ENCODE data around the gene GPT2. TPM values are rescaled to one million over a fixed set of nuclear protein-coding genes. Genes with fewer than 3 reads are reported as not detected.

GPT2 gene
- total RNA-seq, 3 donors from 2014 or later (not counting 1 experiment from before 2014, with no cell fraction given), result 0.64 to 1.3 (median 1.2) TPM

- no peaks in the 10 kb centered on the region for H3K9me3 Mint-ChIP-seq
- DNase-seq, result no peak
- Histone ChIP-seq H3K27ac (ENCODE audit: low read length) (no peak overlapping the region), H3K9me3 (ENCODE audit: control insufficient read depth, insufficient read depth, low read length) (no peaks in the 10 kb centered on the region), H3K4me1 (ENCODE audit: control insufficient read depth, insufficient read depth, low read length) (peaks cover 7% of the 10 kb centered on the region), H3K36me3 (ENCODE audit: control insufficient read depth, insufficient read depth, low read length) (no peaks in the 10 kb centered on the region), H3K27me3 (ENCODE audit: control insufficient read depth, insufficient read depth, low read length) (no peaks in the 10 kb centered on the region), H3K4me3 (ENCODE audit: low read length) (no peak overlapping the region)
- ATAC-seq, result no peak
- TF ChIP-seq CTCF (IDR thresholded peaks at IDR 0.05), result no peak
- H3K4me3 Mint-ChIP-seq, result no peak overlapping the region
- 94% methylated on average over 11 of the region's 11 CpGs for WGBS (ENCODE audit: insufficient coverage)
- peaks cover 0 to 6% of the 10 kb centered on the region in 2 donors for H3K4me1 Mint-ChIP-seq
- no peaks in the 10 kb centered on the region for H3K27me3 Mint-ChIP-seq (ENCODE audit: low read depth in 2 of 2)
- no peaks in the 10 kb centered on the region for H3K36me3 Mint-ChIP-seq
- intact Hi-C loops (cut with micrococcal nuclease), result no loop called here
- H3K27ac Mint-ChIP-seq, result no peak overlapping the region
Measured at GRCh38 chr16:46894036-46894672, 10.0 kb downstream of the GPT2 start.

- TF ChIP-seq CTCF (IDR thresholded peaks at IDR 0.05), result no peak
- ATAC-seq (no peak), DNase-seq (no peak)
- WGBS (ENCODE audit: insufficient coverage), result 91% methylated on average over 9 of the region's 9 CpGs
- Mint-ChIP-seq H3K36me3 (no peaks in the 10 kb centered on the region), H3K4me3 (no peak overlapping the region), H3K27me3 (ENCODE audit: low read depth in 2 of 2) (no peaks in the 10 kb centered on the region), H3K9me3 (no peaks in the 10 kb centered on the region), H3K27ac (no peak overlapping the region), H3K4me1 (peaks cover 0 to 6% of the 10 kb centered on the region in 2 donors)
- Histone ChIP-seq H3K27me3 (ENCODE audit: control insufficient read depth, insufficient read depth, low read length) (no peaks in the 10 kb centered on the region), H3K9me3 (ENCODE audit: control insufficient read depth, insufficient read depth, low read length) (no peaks in the 10 kb centered on the region), H3K27ac (ENCODE audit: low read length) (no peak overlapping the region), H3K4me3 (ENCODE audit: low read length) (no peak overlapping the region), H3K36me3 (ENCODE audit: control insufficient read depth, insufficient read depth, low read length) (no peaks in the 10 kb centered on the region), H3K4me1 (ENCODE audit: control insufficient read depth, insufficient read depth, low read length) (peaks cover 7% of the 10 kb centered on the region)
- intact Hi-C loops (cut with micrococcal nuclease), result no loop called here
Measured at GRCh38 chr16:46895399-46896313, 11.5 kb downstream of the GPT2 start.

- 99% methylated on average over 7 of the region's 7 CpGs for WGBS (ENCODE audit: insufficient coverage)
- intact Hi-C loops (cut with micrococcal nuclease), result no loop called here
Measured at GRCh38 chr16:46896314-46896968, 12.3 kb downstream of the GPT2 start.

More at GRCh38 chr16:46896314-46896968, 12.3 kb downstream of the GPT2 start:
- Histone ChIP-seq H3K27me3 (ENCODE audit: control insufficient read depth, insufficient read depth, low read length) (no peaks in the 10 kb centered on the region), H3K27ac (ENCODE audit: low read length) (no peak overlapping the region), H3K9me3 (ENCODE audit: control insufficient read depth, insufficient read depth, low read length) (no peaks in the 10 kb centered on the region), H3K36me3 (ENCODE audit: control insufficient read depth, insufficient read depth, low read length) (no peaks in the 10 kb centered on the region), H3K4me3 (ENCODE audit: low read length) (no peak overlapping the region), H3K4me1 (ENCODE audit: control insufficient read depth, insufficient read depth, low read length) (peaks cover 7% of the 10 kb centered on the region)
- Mint-ChIP-seq H3K36me3 (no peaks in the 10 kb centered on the region), H3K27me3 (ENCODE audit: low read depth in 2 of 2) (no peaks in the 10 kb centered on the region), H3K4me1 (peaks cover 0 to 6% of the 10 kb centered on the region in 2 donors), H3K4me3 (no peak overlapping the region), H3K9me3 (no peaks in the 10 kb centered on the region), H3K27ac (no peak overlapping the region)
- no peak for TF ChIP-seq CTCF (IDR thresholded peaks at IDR 0.05)
- ATAC-seq (no peak), DNase-seq (no peak)

All from natural killer cell (primary cell).